T-cell (primary cell): ENCODE data around the gene CD84. TPM values are rescaled to one million over a fixed set of nuclear protein-coding genes. Genes with fewer than 3 reads are reported as not detected.
"Not testable (repeated sequence)": the region's sequence is repeated elsewhere in the genome, so short reads cannot be mapped to it uniquely, and the experiment has no call there.

Experiments
- ATAC-seq, 4 experiments: fragments of 200-7000 bp in 3 of 4; fragments of 150-1000 bp in 1 of 4; cut with Tn5 transposase; replicated peaks in 1 of 4; 1 replicate in 3 of 4; 2 replicates in 1 of 4; pipeline ENCODE4 v1.10.0; 2021; ENCODE audit warnings: moderate library complexity in 3 of 4, mild to moderate bottlenecking in 2 of 4, moderate number of reproducible peaks in 1 of 4
- CTCF ChIA-PET, 2 donors: fragments of 300-600 bp; sonication (Branson Sonifier 250); formaldehyde crosslinking; loops; one replicate each; lab custom pipeline; 2022; ENCODE audit warnings: antibody characterized with exemption in 2 of 2; lab: Charles Lee
- POLR2A ChIA-PET, 2 donors: fragments of 300-600 bp; sonication (Branson Sonifier 250); formaldehyde crosslinking; loops; one replicate each; lab custom pipeline; 2022; ENCODE audit warnings: antibody characterized with exemption in 2 of 2; lab: Charles Lee
- DNase-seq, 35 experiments: peaks; one replicate each; pipeline versions ENCODE4 v3.0.0 to v3.0.0-alpha.2; 2013 to 2023
- H3K27ac ChIP-seq: one replicate; pipeline ENCODE4 v1.5.1; 2013; ENCODE audit warnings: low read length
- H3K27me3 ChIP-seq, 2 experiments: replicated peaks in 1 of 2; 1 replicate in 1 of 2; 2 replicates in 1 of 2; pipeline versions ENCODE4 v1.6.1 to v1.7.0; 2013; ENCODE audit warnings: low read length in 1 of 2, mixed read lengths in 1 of 2; ENCODE audit not compliant: control insufficient read depth in 2 of 2, insufficient read depth in 2 of 2; ENCODE audit errors: extremely low read depth in 1 of 2
- H3K36me3 ChIP-seq, 2 donors: 1 replicate in 1 of 2; 2 replicates in 1 of 2; pipeline versions ENCODE4 v1.6.1 to v1.7.0; 2013; ENCODE audit warnings: low read length in 1 of 2; ENCODE audit not compliant: control insufficient read depth in 2 of 2, insufficient read depth in 1 of 2; ENCODE audit errors: extremely low read depth in 1 of 2
- H3K4me1 ChIP-seq, 2 experiments: 1 replicate in 1 of 2; 2 replicates in 1 of 2; pipeline versions ENCODE4 v1.6.1 to v1.7.0; 2013; ENCODE audit warnings: low read length in 2 of 2, mixed read lengths in 1 of 2; ENCODE audit not compliant: insufficient read depth in 2 of 2, control insufficient read depth in 1 of 2; ENCODE audit errors: extremely low read depth in 1 of 2
- H3K4me3 ChIP-seq, 2 donors: 1 replicate in 1 of 2; 2 replicates in 1 of 2; pipeline versions ENCODE4 v1.5.1 to v1.7.0; 2013; ENCODE audit warnings: mild to moderate bottlenecking in 2 of 2, low read length in 1 of 2, moderate library complexity in 1 of 2; ENCODE audit not compliant: control insufficient read depth in 1 of 2; ENCODE audit errors: extremely low read depth in 1 of 2
- H3K9me3 ChIP-seq: 2 replicates; pipeline ENCODE4 v1.7.0; 2013
- H3K27ac Mint-ChIP-seq, 2 donors: one replicate each; pipeline ENCODE4 v1.8.0; 2020 to 2021; ENCODE audit warnings: mild to moderate bottlenecking in 2 of 2, mixed read lengths in 2 of 2
- H3K27me3 Mint-ChIP-seq, 2 donors: one replicate each; pipeline ENCODE4 v1.8.0; 2021 to 2022; ENCODE audit warnings: mixed read lengths in 2 of 2
- H3K36me3 Mint-ChIP-seq: one replicate; pipeline ENCODE4 v1.8.0; 2021; ENCODE audit warnings: mixed read lengths
- H3K4me1 Mint-ChIP-seq, 3 donors: one replicate each; pipeline ENCODE4 v1.8.0; 2020 to 2022; ENCODE audit warnings: mixed read lengths in 3 of 3, mild to moderate bottlenecking in 1 of 3
- H3K4me3 Mint-ChIP-seq, 3 donors: one replicate each; pipeline ENCODE4 v1.8.0; 2020 to 2022; ENCODE audit warnings: mild to moderate bottlenecking in 3 of 3, mixed read lengths in 3 of 3, moderate library complexity in 3 of 3
- H3K9me3 Mint-ChIP-seq, 3 donors: one replicate each; pipeline ENCODE4 v1.8.0; 2020 to 2022; ENCODE audit warnings: mixed read lengths in 3 of 3
- WGBS: methylation state at CpG from one replicate; pipeline ENCODE4 v1.1.5; 2013; ENCODE audit warnings: missing lambda C conversion rate; ENCODE audit not compliant: insufficient coverage; 5-methylcytosine and 5-hydroxymethylcytosine counted together
- total RNA-seq, 35 experiments: library from RNA in 6 of 35; stranded (reverse) in 6 of 35; fragments of 120-200 nt in 1 of 35; gene quantifications; one replicate each; pipeline versions ENCODE4 v1.2.1 to v1.2.4 and lab custom pipeline; 2013 to 2026

The CD84 gene
- total RNA-seq, 5 donors from 2014 or later (not counting 1 experiment from before 2014, with no cell fraction given): 47.5 to 97.4 (median 51.8) TPM

DNA sequence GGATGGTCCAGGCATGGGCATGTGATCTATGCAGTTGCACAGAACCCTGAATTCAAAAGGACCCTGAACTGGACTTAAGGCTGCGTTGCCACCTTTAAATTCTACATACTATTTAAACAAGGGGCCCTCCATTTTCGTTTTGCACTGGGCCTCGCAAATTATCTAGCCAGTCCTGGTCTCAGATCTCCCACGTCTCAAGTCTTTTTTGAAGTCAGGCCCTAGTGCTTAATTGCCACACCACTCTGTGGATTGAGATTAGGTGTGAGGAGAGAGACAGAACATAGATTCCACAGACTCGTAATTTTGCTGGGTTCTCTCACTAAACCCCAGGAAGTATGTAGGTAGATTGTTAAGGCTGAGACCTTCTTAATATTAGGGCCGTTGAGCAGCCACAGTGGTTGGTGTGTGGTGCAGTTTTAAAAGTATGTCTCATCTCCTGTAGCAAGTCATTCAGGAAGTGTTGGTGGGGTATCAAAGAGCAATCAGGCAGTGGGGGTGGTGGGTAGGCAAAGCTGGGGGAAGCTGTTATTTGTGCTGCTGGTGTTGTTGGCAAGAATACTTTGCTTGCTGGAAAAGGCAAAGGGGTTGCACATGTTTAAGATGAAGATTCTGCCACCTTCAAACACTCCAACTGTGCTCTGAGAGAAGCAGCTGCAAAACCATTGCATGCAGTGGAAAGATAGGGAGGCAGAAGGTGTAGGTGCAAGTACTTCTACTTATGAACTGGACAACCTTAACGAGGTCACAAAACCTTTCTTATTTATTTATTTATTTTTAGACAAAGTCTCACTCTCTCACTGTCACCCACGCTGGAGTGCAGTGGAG is 11.2 kb downstream of the CD84 start:
- DNase-seq (peak; percentile 43 to 84 (median 66)), ATAC-seq (peak; percentile 94 to 98 (median 96))
- Histone ChIP-seq H3K36me3 (peaks cover 0 to 13% of the 10 kb centered on the region in 2 donors), H3K4me3 (peak overlapping the region; percentile 1 to 23), H3K27ac (peak overlapping the region; percentile 87), H3K4me1 (peaks cover 56 to 67% of the 10 kb centered on the region in 2 experiments), H3K27me3 (no peaks in the 10 kb centered on the region), H3K9me3 (no peaks in the 10 kb centered on the region)
- Mint-ChIP-seq H3K27ac (peak overlapping the region; percentile 98), H3K4me1 (peaks cover 88 to 97% (median 93%) of the 10 kb centered on the region in 3 donors), H3K4me3 (peak overlapping the region; percentile 54 to 77 (median 69)), H3K27me3 (no peaks in the 10 kb centered on the region), H3K9me3 (peaks cover 3 to 12% (median 3%) of the 10 kb centered on the region in 3 donors), H3K36me3 (peaks cover 55% of the 10 kb centered on the region)
- POLR2A ChIA-PET: no interaction called here
- 0% methylated on average over 3 of the region's 8 CpGs for WGBS
- CTCF ChIA-PET: interaction anchor here in 1 of 2 donors (0.6 to 1.4 kb wide), 3 partner anchors 10 to 39 kb away, joined by 3 read pairs; no protein-coding TSS in a partner anchor

DNA sequence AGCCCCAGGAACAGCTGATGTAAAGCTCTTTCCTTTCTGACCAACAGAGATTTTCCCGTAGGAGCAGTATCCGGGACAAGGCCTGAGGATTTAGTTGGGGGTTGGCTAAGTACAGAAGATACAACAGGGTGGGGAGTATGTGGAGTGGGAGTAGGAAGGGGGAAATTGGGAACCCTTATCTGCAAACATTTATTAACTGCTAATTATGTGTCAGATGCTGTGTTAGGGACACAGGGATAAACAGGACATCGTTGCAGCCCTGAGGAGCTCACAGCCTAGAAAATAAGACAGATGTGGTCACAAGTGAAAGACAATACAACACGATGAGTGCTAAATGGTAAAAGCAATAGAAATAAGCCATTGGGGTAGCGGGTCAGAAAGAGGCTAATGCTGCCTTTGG is 12.0 kb downstream of the CD84 start:
- Histone ChIP-seq H3K4me3 (peak overlapping the region in 1 of 2 donors; percentile 8), H3K27ac (peak overlapping the region; percentile 87), H3K27me3 (no peaks in the 10 kb centered on the region), H3K36me3 (peaks cover 0 to 15% of the 10 kb centered on the region in 2 donors), H3K9me3 (no peaks in the 10 kb centered on the region), H3K4me1 (peaks cover 56 to 62% of the 10 kb centered on the region in 2 experiments)
- H3K27me3 Mint-ChIP-seq: no peaks in the 10 kb centered on the region
- ATAC-seq (no peak), DNase-seq (no peak)
- ChIA-PET POLR2A (no interaction called here), CTCF (interaction anchor here in 1 of 2 donors (1.3 kb wide), 1 partner anchor 11 kb away, joined by 3 read pairs; no protein-coding TSS in a partner anchor)
- peaks cover 58% of the 10 kb centered on the region for H3K36me3 Mint-ChIP-seq
- peak overlapping the region; percentile 98 for H3K27ac Mint-ChIP-seq
- peaks cover 82 to 97% (median 93%) of the 10 kb centered on the region in 3 donors for H3K4me1 Mint-ChIP-seq
- 33% methylated on average over 2 of the region's 5 CpGs for WGBS
- H3K9me3 Mint-ChIP-seq: peaks cover 8 to 12% (median 9%) of the 10 kb centered on the region in 3 donors
- peak overlapping the region; percentile 9 to 77 (median 29) for H3K4me3 Mint-ChIP-seq

DNA sequence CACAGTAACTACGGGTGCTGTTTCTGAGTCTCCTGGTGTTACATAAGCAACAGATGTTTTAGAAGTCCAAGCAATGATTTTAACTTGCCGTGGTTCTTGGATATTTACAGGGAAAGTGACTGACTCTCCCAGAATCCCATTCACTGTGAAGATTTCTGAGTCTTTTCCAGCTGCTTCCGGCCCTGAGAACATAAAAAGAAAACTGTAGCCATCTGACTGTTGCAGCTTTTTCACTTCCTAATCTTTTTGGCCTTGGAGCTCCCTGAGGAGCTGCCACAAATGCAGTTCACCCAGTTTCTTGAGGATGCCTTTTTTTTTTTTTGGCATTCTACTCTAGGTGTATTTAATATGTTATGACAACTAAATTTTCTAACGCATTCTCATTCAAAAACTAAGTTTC is 13.7 kb downstream of the CD84 start:
- H3K27ac Mint-ChIP-seq: peak overlapping the region; percentile 98
- ATAC-seq: no peak
- Histone ChIP-seq H3K27ac (peak overlapping the region; percentile 87), H3K4me3 (no peak overlapping the region), H3K9me3 (no peaks in the 10 kb centered on the region), H3K27me3 (no peaks in the 10 kb centered on the region), H3K36me3 (peaks cover 0 to 7% of the 10 kb centered on the region in 2 donors), H3K4me1 (peaks cover 52 to 62% of the 10 kb centered on the region in 2 experiments)
- POLR2A ChIA-PET: interaction anchor here (0.6 to 1.1 kb wide), 2 partner anchors 9 to 122 kb away, joined by 3 to 12 read pairs; no protein-coding TSS in a partner anchor
- H3K36me3 Mint-ChIP-seq: peaks cover 54% of the 10 kb centered on the region
- peak overlapping the region in 1 of 3 donors; percentile 77 for H3K4me3 Mint-ChIP-seq
- no peak for DNase-seq
- CTCF ChIA-PET: interaction anchor here (0.6 to 1.6 kb wide), 6 partner anchors 14 to 673 kb away, joined by 3 to 9 read pairs (median 3); no protein-coding TSS in a partner anchor
- peaks cover 82 to 97% (median 95%) of the 10 kb centered on the region in 3 donors for H3K4me1 Mint-ChIP-seq
- H3K27me3 Mint-ChIP-seq: no peaks in the 10 kb centered on the region
- 85% methylated on average over 3 of the region's 4 CpGs for WGBS
- peaks cover 0 to 9% (median 8%) of the 10 kb centered on the region in 3 donors for H3K9me3 Mint-ChIP-seq

DNA sequence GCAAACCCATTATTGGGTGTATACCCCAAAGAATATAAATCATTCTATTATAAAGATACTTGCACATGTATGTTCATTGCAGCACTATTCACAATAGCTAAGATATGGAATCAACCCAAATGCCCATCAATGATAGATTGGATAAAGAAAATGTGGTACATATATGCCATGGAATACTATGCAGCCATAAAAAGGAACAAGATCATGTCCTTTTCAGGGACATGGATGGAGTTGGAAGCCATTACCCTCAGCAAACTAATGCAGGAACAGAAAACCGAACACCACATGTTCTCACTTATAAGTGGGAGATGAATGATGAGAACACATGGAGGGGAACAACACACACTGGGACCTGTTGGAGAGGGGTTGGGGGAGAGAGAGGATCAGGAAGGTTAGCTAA is 16.1 kb downstream of the CD84 start:
- H3K27ac ChIP-seq, H3K9me3 Mint-ChIP-seq, H3K27me3 ChIP-seq, DNase-seq, ATAC-seq, H3K9me3 ChIP-seq, H3K4me3 Mint-ChIP-seq, H3K4me3 ChIP-seq, H3K27me3 Mint-ChIP-seq, H3K36me3 ChIP-seq, CTCF ChIA-PET: not testable (repeated sequence)
- Mint-ChIP-seq H3K36me3 (peaks cover 53% of the 10 kb centered on the region), H3K4me1 (peaks cover 82 to 98% (median 96%) of the 10 kb centered on the region in 3 donors), H3K27ac (peak overlapping the region; percentile 53 to 99)
- no CpG with 5 or more reads among the region's 1 CpG for WGBS
- POLR2A ChIA-PET: interaction anchor here (0.5 to 0.7 kb wide), 2 partner anchors 49 to 112 kb away, joined by 3 to 4 read pairs; no protein-coding TSS in a partner anchor
- H3K4me1 ChIP-seq: peaks cover 35 to 49% of the 10 kb centered on the region in 2 experiments

DNA sequence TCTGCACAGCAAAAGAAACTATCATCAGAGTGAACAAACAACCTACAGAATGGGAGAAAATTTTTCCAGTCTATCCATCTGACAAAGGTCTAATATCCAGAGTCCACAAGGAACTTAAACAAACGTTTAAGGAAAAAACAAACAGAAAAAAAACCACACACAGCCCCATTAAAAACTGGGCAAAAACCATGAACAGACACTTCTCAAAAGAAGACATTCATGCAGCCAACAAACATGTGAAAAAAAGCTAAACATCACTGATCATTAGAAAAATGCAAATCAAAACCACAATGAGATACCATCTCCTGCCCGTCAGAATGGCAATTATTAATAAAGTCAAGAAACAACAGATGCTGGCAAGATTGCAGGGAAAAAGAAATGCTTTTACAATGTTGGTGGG is 16.6 kb downstream of the CD84 start:
- H3K27me3 Mint-ChIP-seq, H3K27me3 ChIP-seq, H3K9me3 Mint-ChIP-seq, H3K4me3 ChIP-seq, ATAC-seq, H3K4me3 Mint-ChIP-seq, H3K36me3 ChIP-seq, H3K9me3 ChIP-seq, DNase-seq, CTCF ChIA-PET, H3K27ac ChIP-seq: not testable (repeated sequence)
- POLR2A ChIA-PET: interaction anchor here in 1 of 2 donors (0.7 kb wide), 1 partner anchor 112 kb away, joined by 4 read pairs; no protein-coding TSS in a partner anchor
- 60% methylated on average over 1 of the region's 2 CpGs for WGBS
- peak overlapping the region; percentile 96 to 99 for H3K27ac Mint-ChIP-seq
- peaks cover 80 to 98% (median 96%) of the 10 kb centered on the region in 3 donors for H3K4me1 Mint-ChIP-seq
- peaks cover 35 to 45% of the 10 kb centered on the region in 2 experiments for H3K4me1 ChIP-seq
- peaks cover 53% of the 10 kb centered on the region for H3K36me3 Mint-ChIP-seq

DNA sequence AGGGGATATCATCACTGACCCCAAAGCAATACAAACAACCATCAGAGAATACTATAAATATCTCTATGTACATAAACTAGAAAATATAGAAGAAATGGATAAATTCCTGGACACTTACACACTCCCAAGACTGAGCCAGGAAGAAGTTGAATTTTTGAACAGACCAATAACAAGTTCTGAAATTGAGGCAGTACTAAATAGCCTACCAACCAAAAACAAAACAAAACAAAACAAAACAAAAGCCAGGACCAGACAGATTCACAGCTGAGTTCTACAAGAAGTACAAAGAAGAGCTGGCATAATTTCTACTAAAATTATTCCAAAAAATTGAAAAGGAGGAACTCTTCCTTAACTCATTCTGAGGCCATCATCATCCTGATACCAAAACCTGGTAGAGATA is 18.5 kb downstream of the CD84 start:
- peaks cover 48% of the 10 kb centered on the region for H3K36me3 Mint-ChIP-seq
- ChIA-PET CTCF (interaction anchor here in 1 of 2 donors (0.6 to 2.2 kb wide), 8 partner anchors 11 to 245 kb away, joined by 3 to 6 read pairs (median 4); partner anchors contain the start of gene SLAMF6), POLR2A (interaction anchor here (0.6 to 1.1 kb wide), 6 partner anchors 17 to 1152 kb away, joined by 3 to 4 read pairs (median 3); no protein-coding TSS in a partner anchor)
- H3K27ac Mint-ChIP-seq: peak overlapping the region; percentile 96 to 99
- H3K4me3 Mint-ChIP-seq: peak overlapping the region; percentile 66 to 74 (median 74)
- Histone ChIP-seq H3K36me3 (peaks cover 0 to 10% of the 10 kb centered on the region in 2 donors), H3K27me3 (no peaks in the 10 kb centered on the region), H3K27ac (peak overlapping the region; percentile 83), H3K4me3 (peak overlapping the region in 1 of 2 donors; percentile 15), H3K4me1 (peaks cover 26 to 27% of the 10 kb centered on the region in 2 experiments), H3K9me3 (no peaks in the 10 kb centered on the region)
- H3K4me1 Mint-ChIP-seq: peaks cover 62 to 91% (median 90%) of the 10 kb centered on the region in 3 donors
- DNase-seq (no peak), ATAC-seq (peak in 1 of 4 experiments; percentile 32)
- no peaks in the 10 kb centered on the region for H3K27me3 Mint-ChIP-seq
- peaks cover 0 to 9% (median 8%) of the 10 kb centered on the region in 3 donors for H3K9me3 Mint-ChIP-seq
